A172 (cell line): ENCODE data around the gene ACOT7. TPM values are rescaled to one million over a fixed set of nuclear protein-coding genes. Genes with fewer than 3 reads are reported as not detected.

Experiments used
- DNase-seq: peaks from one replicate; pipeline ENCODE4 v3.0.0-alpha.2; 2015; ENCODE audit warnings: low spot score
- total RNA-seq: library from RNA; depleted of rRNA; stranded (reverse); fragments of >200 nt; shearing (Covaris generic); gene quantifications from 2 replicates; pipeline ENCODE4 v1.2.3, GENCODE V29; 2014

ACOT7 gene
- total RNA-seq, 1 experiment from 2014 or later: 44.2 TPM

- no peak for DNase-seq
Measured at GRCh38 chr1:6285336-6285735, 108.2 kb downstream of the ACOT7 start.

GRCh38 chr1:6282577-6283270 lies 110.8 kb downstream of the ACOT7 start:
- DNase-seq: no peak

- no peak for DNase-seq
Measured at GRCh38 chr1:6281511-6282402, 111.8 kb downstream of the ACOT7 start.

GRCh38 chr1:6280761-6281451 lies 112.7 kb downstream of the ACOT7 start:
- DNase-seq: no peak

GRCh38 chr1:6279613-6280383 lies 113.8 kb downstream of the ACOT7 start:
- no peak for DNase-seq

- no peak for DNase-seq
Measured at GRCh38 chr1:6279066-6279465, 114.5 kb downstream of the ACOT7 start.

- no peak for DNase-seq
Measured at GRCh38 chr1:6278263-6278662, 115.3 kb downstream of the ACOT7 start.

- no peak for DNase-seq
Measured at GRCh38 chr1:6276811-6277555, 116.6 kb downstream of the ACOT7 start.

GRCh38 chr1:6275826-6276782 lies 117.5 kb downstream of the ACOT7 start:
- DNase-seq: peak; percentile 35

GRCh38 chr1:6274622-6275139 lies 118.9 kb downstream of the ACOT7 start:
- no peak for DNase-seq

- DNase-seq: no peak
Measured at GRCh38 chr1:6274102-6274501, 119.5 kb downstream of the ACOT7 start.

GRCh38 chr1:6273380-6273891 lies 120.1 kb downstream of the ACOT7 start:
- peak; percentile 77 for DNase-seq

GRCh38 chr1:6272868-6273267 lies 120.7 kb downstream of the ACOT7 start:
- DNase-seq: no peak

- no peak for DNase-seq
Measured at GRCh38 chr1:6272452-6272851, 121.1 kb downstream of the ACOT7 start.

- DNase-seq: peak; percentile 34
Measured at GRCh38 chr1:6271554-6271953, 122.0 kb downstream of the ACOT7 start.

- no peak for DNase-seq
Measured at GRCh38 chr1:6271006-6271405, 122.6 kb downstream of the ACOT7 start.

GRCh38 chr1:6270401-6270800 lies 123.2 kb downstream of the ACOT7 start:
- DNase-seq: no peak

GRCh38 chr1:6269720-6270400 lies 123.7 kb downstream of the ACOT7 start:
- DNase-seq: no peak

GRCh38 chr1:6269296-6269695 lies 124.3 kb downstream of the ACOT7 start:
- no peak for DNase-seq
